GM12875 (cell line): ENCODE data around the gene RUFY3.
"Not testable (repeated sequence)": the region's sequence is repeated elsewhere in the genome, so short reads cannot be mapped to it uniquely, and the experiment has no call there.

Experiments used
- H3K4me3 ChIP-seq: one replicate; pipeline ENCODE4 v1.5.1; 2011; ENCODE audit warnings: low read depth, low read length, control low read depth
- TF ChIP-seq, protein P1 (sequence below): IDR thresholded peaks from 2 replicates; pipeline ENCODE4 v1.5.1; 2011; ENCODE audit warnings: low read depth, mild to moderate bottlenecking, control low read depth, inconsistent platforms, low read length, moderate library complexity, borderline replicate concordance; ENCODE audit not compliant: insufficient read depth

RUFY3 gene

DNA sequence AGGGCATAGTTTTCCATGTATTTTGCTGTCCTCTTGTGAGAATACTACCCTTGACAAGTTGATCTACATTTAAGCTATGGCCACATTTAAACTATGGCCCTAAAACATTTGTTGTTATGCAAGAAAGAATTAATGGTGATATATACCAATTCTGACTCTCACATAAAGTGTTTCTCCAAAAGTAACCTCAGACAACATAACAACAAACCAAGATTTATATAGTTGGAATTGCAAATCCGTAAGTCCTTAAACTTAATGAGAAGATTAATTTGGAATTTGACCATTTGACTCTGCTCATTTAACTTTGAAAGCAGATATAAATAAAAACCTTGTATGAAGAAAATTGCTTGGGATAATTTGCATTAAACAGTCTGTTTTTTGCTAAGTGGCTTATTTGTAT lies 38.9 kb downstream of the RUFY3 start:
- TF ChIP-seq, protein P1, sequence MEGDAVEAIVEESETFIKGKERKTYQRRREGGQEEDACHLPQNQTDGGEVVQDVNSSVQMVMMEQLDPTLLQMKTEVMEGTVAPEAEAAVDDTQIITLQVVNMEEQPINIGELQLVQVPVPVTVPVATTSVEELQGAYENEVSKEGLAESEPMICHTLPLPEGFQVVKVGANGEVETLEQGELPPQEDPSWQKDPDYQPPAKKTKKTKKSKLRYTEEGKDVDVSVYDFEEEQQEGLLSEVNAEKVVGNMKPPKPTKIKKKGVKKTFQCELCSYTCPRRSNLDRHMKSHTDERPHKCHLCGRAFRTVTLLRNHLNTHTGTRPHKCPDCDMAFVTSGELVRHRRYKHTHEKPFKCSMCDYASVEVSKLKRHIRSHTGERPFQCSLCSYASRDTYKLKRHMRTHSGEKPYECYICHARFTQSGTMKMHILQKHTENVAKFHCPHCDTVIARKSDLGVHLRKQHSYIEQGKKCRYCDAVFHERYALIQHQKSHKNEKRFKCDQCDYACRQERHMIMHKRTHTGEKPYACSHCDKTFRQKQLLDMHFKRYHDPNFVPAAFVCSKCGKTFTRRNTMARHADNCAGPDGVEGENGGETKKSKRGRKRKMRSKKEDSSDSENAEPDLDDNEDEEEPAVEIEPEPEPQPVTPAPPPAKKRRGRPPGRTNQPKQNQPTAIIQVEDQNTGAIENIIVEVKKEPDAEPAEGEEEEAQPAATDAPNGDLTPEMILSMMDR: no peak
- H3K4me3 ChIP-seq: no peak overlapping the region

DNA sequence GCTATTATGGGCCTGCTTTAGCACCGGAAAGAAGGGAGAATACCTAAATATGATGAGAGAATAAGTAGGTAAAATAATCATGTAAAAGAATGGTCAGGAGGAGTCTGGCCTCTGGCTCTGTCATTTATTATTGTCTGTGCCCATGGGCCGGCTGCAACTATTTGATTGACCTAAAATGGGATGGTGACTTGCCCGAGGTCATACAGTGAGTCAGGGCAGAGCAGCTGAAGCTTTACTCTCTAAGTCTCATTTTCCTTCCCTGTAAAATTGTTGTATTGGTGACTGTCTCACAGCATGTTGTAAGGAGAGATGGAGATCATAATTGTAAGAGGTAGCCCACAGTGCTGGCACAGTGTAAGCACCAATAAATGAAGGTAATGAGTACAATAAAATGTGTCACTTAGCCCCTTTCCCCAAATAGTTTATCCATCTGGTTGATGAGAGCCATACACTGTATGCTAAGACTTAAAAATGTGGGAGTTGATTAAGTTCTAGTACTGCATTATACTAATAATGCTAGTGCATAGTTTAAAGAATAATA lies 39.6 kb downstream of the RUFY3 start:
- no peak overlapping the region for H3K4me3 ChIP-seq
- TF ChIP-seq, protein P1: no peak

DNA sequence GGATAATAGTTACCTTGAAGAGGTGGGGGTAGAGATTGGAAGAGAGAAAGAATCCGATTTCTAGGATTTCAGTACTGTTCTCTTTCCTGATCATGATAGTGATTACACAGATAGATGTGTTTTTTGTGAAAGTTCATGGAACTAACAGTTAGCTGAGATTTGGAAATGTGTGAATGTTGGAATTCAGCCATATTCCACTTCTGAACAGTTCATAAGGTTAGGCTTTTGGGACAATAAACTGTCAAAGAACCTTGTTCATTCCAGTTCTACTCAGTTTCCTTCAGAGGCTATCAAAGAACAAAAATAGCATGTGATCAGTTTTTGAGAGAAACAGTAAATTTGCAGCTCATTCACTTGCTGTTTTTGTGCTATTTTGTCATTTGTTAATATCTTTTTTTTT lies 43.6 kb downstream of the RUFY3 start:
- H3K4me3 ChIP-seq: no peak overlapping the region
- TF ChIP-seq, protein P1: no peak

DNA sequence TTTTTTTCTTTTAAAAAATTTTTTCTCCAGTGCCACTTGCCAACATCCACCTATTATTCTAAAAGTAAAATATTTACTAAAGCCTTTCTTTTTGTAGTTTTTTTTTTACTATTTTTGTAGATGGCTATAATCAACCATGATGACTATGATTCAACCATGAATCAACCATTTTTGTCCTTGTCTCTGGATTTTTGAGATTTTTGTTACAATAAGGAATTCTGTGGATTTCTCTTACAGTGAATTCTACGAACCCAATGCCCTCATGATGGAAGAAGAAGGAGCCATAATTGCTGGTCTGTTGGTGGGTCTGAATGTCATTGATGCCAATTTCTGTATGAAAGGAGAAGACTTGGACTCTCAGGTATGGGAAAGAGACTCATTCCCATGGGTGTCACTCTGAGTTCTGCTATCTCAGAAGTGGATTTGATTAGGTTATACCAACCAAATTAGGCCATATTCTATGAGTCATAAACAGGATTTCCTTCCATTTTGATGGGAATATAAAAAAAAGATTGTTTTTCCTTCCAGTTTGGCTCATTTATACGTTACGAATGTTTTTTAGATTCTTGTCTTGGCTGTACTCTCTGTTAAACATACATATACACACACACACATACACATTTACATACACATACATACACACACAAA lies 46.7 kb downstream of the RUFY3 start:
- TF ChIP-seq, protein P1: no peak
- H3K4me3 ChIP-seq: no peak overlapping the region

DNA sequence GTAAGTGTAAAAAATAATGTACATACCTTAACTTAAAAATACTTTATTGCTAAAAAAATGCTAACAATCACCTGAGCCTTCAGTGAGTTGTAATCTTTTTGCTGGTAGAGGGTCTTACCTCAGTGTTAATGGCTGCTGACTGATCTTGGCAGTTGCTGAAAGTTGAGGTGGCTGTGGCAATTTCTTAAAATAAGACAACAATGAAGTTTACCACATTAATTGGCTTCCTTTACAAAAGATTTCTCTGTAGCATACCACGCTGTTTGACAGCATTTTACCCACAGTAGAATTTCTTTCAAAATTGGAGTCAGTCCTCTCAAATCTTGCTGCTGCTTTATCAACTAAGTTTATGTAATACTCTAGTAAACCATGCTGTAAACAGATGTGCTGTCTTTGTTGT lies 47.6 kb downstream of the RUFY3 start:
- H3K4me3 ChIP-seq: not testable (repeated sequence)

DNA sequence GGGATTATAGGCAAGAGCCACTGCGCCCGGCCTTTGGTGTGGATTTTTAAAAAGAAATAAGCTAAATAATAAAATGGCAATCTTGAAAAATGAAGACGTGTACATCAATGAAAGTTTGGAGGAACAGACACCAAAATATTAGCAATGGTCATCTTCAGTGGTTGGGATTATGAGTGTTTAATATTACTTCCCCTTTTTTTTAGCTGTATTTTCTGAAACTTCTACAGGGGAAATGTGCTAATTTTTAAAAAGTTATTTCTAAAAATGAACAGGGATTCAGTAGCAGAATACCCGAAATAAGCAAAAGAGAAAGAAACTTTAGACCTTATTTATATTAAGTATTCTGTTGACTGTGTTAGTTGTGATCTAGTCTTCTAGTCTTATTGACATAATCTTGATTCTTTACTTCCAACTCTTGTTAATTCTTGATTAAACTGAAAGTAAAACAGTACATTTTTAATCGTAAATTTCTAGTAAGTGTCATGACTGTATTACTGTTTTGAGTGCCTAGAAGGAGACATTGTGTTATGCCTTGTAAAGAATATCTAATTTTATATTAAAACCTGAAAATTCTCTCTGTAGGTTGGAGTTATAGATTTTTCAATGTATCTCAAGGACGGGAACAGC lies 51.3 kb downstream of the RUFY3 start:
- H3K4me3 ChIP-seq: no peak overlapping the region
- TF ChIP-seq, protein P1: no peak

DNA sequence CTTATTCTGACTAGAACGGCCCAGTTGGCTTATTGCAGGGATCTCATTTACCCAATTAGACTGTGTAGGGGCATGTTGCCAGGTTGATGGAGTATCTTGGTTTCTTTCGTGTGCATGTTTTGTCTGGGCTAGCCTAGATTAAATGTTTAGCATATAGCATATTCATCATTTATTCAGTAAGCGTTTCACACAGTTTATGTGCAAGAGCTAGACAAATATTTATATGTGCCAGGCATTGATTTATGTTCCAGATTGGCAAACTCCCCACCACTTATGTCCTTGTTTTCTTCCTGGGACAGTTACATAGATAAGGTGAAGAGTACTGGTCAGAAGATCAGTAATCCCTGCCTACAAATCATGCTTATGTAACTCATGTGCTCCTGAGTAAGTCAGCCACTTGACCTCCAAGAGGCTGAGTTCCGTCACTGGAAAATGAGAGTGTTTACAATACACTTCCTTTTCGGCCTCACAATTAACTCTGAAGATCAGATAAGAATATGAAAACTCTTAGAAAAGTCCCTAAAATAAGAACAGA lies 57.2 kb downstream of the RUFY3 start:
- TF ChIP-seq, protein P1: no peak
- no peak overlapping the region for H3K4me3 ChIP-seq
